NCI-H2196 treated with DMSO at 0.1 percent for 48 hours (cell line): Measurements from ENCODE around the gene TREX2.

ENCODE experiments used
- DNase-seq: peaks from one replicate; lab custom pipeline; 2025; ENCODE audit not compliant: unreplicated experiment; lab: John Stamatoyannopoulos, UW

Gene TREX2

GRCh38 chrX:153475751-153476281 is 30.0 kb upstream of the TREX2 start:
- DNase-seq = no peak

GRCh38 chrX:153475271-153475670 is 29.4 kb upstream of the TREX2 start:
- DNase-seq = no peak

- DNase-seq = peak; percentile 30
Observed at GRCh38 chrX:153474718-153475117, 28.9 kb upstream of the TREX2 start.

- DNase-seq = no peak
Observed at GRCh38 chrX:153474266-153474665, 28.4 kb upstream of the TREX2 start.

- no peak for DNase-seq
Observed at GRCh38 chrX:153473126-153473525, 27.3 kb upstream of the TREX2 start.

- DNase-seq = no peak
Observed at GRCh38 chrX:153471663-153472280, 25.9 kb upstream of the TREX2 start.

- peak; percentile 71 for DNase-seq
Observed at GRCh38 chrX:153470411-153471363, 24.8 kb upstream of the TREX2 start, which contains the start of gene HAUS7. Gene HAUS7 (minus strand): TSS chrX:153470576. CDS start chrX:153470557, 19 bp downstream.

GRCh38 chrX:153469811-153470410 is 24.1 kb upstream of the TREX2 start:
- no peak for DNase-seq

GRCh38 chrX:153468008-153468580 is 22.2 kb upstream of the TREX2 start:
- no peak for DNase-seq

GRCh38 chrX:153465691-153466380 is 20.0 kb upstream of the TREX2 start:
- DNase-seq = no peak

- DNase-seq = no peak
Observed at GRCh38 chrX:153464116-153464515, 18.3 kb upstream of the TREX2 start.

GRCh38 chrX:153463556-153463955 is 17.7 kb upstream of the TREX2 start:
- DNase-seq = no peak

- no peak for DNase-seq
Observed at GRCh38 chrX:153463031-153463430, 17.2 kb upstream of the TREX2 start.

- DNase-seq = no peak
Observed at GRCh38 chrX:153462291-153462690, 16.4 kb upstream of the TREX2 start.

GRCh38 chrX:153460826-153461225 is 15.0 kb upstream of the TREX2 start:
- no peak for DNase-seq

- no peak for DNase-seq
Observed at GRCh38 chrX:153459986-153460385, 14.1 kb upstream of the TREX2 start.

- DNase-seq = no peak
Observed at GRCh38 chrX:153458476-153458875, 12.6 kb upstream of the TREX2 start.

- DNase-seq = no peak
Observed at GRCh38 chrX:153457827-153458466, 12.1 kb upstream of the TREX2 start.

- no peak for DNase-seq
Observed at GRCh38 chrX:153457136-153457825, 11.4 kb upstream of the TREX2 start.

- no peak for DNase-seq
Observed at GRCh38 chrX:153456704-153457103, 10.8 kb upstream of the TREX2 start.
